HG03469 (cell line): ENCODE results near the gene FBXL7.

Source experiments
- ATAC-seq: cut with Tn5 transposase; IDR thresholded peaks from one replicate; pipeline ENCODE4 v1.9.1; 2021; ENCODE audit warnings: mild to moderate bottlenecking, moderate library complexity, moderate number of reproducible peaks; ENCODE audit not compliant: unreplicated experiment

Gene FBXL7

GRCh38 chr5:15702102-15702501 is 202.1 kb downstream of the FBXL7 start:
- no peak for ATAC-seq

GRCh38 chr5:15703901-15704300 is 203.9 kb downstream of the FBXL7 start:
- no peak for ATAC-seq

- ATAC-seq: no peak
Observed at GRCh38 chr5:15704397-15704947, 204.5 kb downstream of the FBXL7 start.

- ATAC-seq: no peak
Observed at GRCh38 chr5:15707631-15708030, 207.7 kb downstream of the FBXL7 start.

GRCh38 chr5:15711892-15712291 is 211.9 kb downstream of the FBXL7 start:
- no peak for ATAC-seq

GRCh38 chr5:15715535-15715934 is 215.6 kb downstream of the FBXL7 start:
- ATAC-seq: no peak

- no peak for ATAC-seq
Observed at GRCh38 chr5:15715967-15716366, 216.0 kb downstream of the FBXL7 start.

GRCh38 chr5:15717001-15717400 is 217.0 kb downstream of the FBXL7 start:
- ATAC-seq: no peak

GRCh38 chr5:15718421-15719179 is 218.6 kb downstream of the FBXL7 start:
- ATAC-seq: no peak

GRCh38 chr5:15719784-15720183 is 219.8 kb downstream of the FBXL7 start:
- no peak for ATAC-seq

- ATAC-seq: no peak
Observed at GRCh38 chr5:15720515-15720914, 220.5 kb downstream of the FBXL7 start.

- no peak for ATAC-seq
Observed at GRCh38 chr5:15722305-15722704, 222.3 kb downstream of the FBXL7 start.

- ATAC-seq: no peak
Observed at GRCh38 chr5:15727375-15727774, 227.4 kb downstream of the FBXL7 start.

GRCh38 chr5:15728811-15729210 is 228.8 kb downstream of the FBXL7 start:
- ATAC-seq: no peak

- ATAC-seq: no peak
Observed at GRCh38 chr5:15731699-15732098, 231.7 kb downstream of the FBXL7 start.

- ATAC-seq: no peak
Observed at GRCh38 chr5:15734058-15734457, 234.1 kb downstream of the FBXL7 start.

GRCh38 chr5:15737036-15737821 is 237.2 kb downstream of the FBXL7 start:
- no peak for ATAC-seq

- ATAC-seq: no peak
Observed at GRCh38 chr5:15737871-15738664, 238.1 kb downstream of the FBXL7 start.

- ATAC-seq: no peak
Observed at GRCh38 chr5:15740383-15740782, 240.4 kb downstream of the FBXL7 start.

GRCh38 chr5:15741591-15741990 is 241.6 kb downstream of the FBXL7 start:
- no peak for ATAC-seq

- no peak for ATAC-seq
Observed at GRCh38 chr5:15746833-15747232, 246.9 kb downstream of the FBXL7 start.
